CD4-positive, alpha-beta T cell treated with Interleukin-12 subunit alpha and Interleukin-12 subunit beta, for 1 hour (primary cell): Measurements from ENCODE around the gene GALK2.

ENCODE experiments used
- DNase-seq: peaks from one replicate; pipeline ENCODE4 v3.0.0-alpha.2; 2020

The GALK2 gene

DNA sequence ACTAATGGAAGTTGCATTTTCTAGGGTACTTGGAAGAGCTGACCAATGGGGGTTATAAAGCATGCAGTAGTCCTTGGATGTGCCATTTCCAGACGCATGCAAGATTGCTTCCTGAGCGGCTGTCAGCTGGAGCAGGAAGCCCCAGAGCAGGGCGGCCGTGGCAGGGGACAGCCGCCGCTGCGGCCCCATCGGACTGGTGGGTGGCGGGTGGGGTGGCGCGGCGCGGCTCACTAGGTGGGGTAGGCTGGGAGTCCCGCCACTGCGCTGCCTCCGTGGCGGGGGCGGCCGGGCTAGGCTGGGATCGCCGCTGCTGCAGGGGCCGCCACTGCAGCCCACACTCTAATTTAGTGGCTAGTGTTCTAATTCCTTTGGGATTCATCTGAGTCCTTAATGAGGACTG lies 196.4 kb downstream of the GALK2 start:
- no peak for DNase-seq

DNA sequence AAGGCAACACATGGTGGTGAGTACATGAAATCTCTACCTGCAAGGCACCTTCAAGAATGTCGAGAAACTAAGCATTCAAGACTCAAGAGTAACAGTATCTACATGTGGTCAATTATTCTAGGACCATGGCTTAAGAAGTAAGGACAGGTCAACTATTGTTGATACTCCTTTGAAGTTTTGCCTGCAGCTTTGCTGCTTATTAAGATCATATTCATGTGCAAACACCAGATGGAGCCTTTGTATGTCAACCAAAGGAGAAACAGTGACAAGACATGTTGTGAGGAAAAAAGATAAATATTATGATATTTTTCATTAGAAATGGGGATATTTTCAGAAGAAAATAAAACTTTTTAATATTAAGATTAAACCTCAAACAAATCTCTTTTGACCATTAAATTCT lies 200.7 kb downstream of the GALK2 start:
- DNase-seq, result no peak

DNA sequence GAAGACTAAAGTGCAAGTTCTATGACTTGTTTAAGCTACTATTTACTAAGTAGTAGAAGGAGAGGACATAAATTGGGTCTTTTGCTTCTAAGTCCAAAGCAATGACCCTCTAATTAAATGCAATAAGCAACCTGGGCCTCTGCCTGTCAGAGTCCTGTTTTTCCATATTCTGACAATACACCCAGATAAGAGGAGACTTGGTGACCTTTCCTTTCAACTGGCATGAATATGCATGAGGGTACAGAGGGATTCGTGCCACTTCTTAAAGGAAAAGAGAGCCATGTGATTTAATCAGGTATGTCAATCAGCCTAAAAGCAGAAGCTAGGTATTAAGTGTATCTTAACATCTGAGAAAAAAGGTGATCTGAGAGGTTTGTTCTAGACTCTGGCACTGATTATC lies 202.3 kb downstream of the GALK2 start:
- DNase-seq, result no peak

DNA sequence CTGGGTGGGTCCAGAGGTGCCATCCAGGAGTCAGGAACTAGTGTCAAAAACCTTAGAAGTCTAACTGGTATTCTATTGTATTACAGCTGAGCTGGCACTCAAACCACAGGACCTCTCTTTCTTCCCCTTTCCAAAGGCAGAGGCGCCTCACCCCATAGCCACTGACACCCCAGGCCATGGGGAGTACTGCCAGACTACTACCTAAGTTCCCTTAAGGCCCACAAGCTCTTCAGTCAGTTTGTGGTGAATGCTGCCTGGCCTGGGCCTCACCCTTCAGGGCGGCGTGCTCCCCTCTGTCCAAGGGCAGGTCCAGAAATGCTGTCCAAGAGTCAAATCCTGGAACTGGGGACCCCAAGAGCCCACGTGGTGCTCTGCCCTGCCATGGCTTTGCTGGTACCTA lies 209.9 kb downstream of the GALK2 start:
- DNase-seq, result no peak

DNA sequence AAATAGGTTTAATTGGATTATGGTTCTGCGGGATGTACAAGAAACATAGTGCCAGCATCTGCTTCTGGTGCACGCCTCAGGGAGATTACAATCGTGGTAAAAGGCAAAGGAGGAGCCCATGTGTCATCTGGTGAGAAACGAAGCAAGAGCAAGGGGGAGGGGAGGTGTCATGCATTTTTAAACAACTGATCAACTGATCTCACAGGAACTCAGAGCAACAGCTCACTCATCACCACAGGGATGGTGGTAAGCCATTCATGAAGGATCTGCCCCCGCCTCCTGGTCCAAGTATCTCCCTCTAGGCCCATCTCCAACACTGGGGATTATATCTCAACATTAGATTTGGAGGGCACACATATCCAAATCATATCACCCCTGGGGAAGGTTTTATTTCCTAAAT lies 210.9 kb downstream of the GALK2 start:
- no peak for DNase-seq
